Brain microvascular endothelial cell (primary cell): ENCODE results near the gene DLG2.

Experiments used
- DNase-seq: peaks from one replicate; pipeline ENCODE4 v3.0.0-alpha.2; 2020
- H3K27ac ChIP-seq: fragments of 250-450 bp; sonication (Bioruptor Pico); 2 replicates; pipeline ENCODE4 v1.5.1; 2020; ENCODE audit warnings: mild to moderate bottlenecking, moderate library complexity
- H3K27me3 ChIP-seq: fragments of 250-450 bp; sonication (Bioruptor Pico); replicated peaks from 2 replicates; pipeline ENCODE4 v1.5.1; 2020; ENCODE audit warnings: mild to moderate bottlenecking
- H3K36me3 ChIP-seq: fragments of 250-450 bp; sonication (Bioruptor Pico); replicated peaks from 2 replicates; pipeline ENCODE4 v1.5.1; 2020; ENCODE audit warnings: mild to moderate bottlenecking
- H3K4me3 ChIP-seq: 2 replicates; pipeline ENCODE4 v1.5.1; 2011; ENCODE audit warnings: low read depth, mild to moderate bottlenecking, control low read depth, low read length, moderate library complexity
- CTCF ChIP-seq: IDR thresholded peaks from 2 replicates; pipeline ENCODE4 v1.5.1; 2011; ENCODE audit warnings: low read depth, mild to moderate bottlenecking, moderate library complexity, low read length, control low read depth, inconsistent platforms; ENCODE audit errors: missing control alignments
- in situ Hi-C: cut with HindIII; loops from 2 replicates; pipeline ENCODE4 v1.10.0; 2017; ENCODE audit warnings: low sequenced_read_pairs, low pct_ligation_motif_present

Gene DLG2

GRCh38 chr11:84950569-84951270 is 676.4 kb downstream of the DLG2 start:
- no peak for DNase-seq
- in situ Hi-C loops: no loop called here

GRCh38 chr11:84947970-84948580 is 679.1 kb downstream of the DLG2 start:
- Histone ChIP-seq H3K27ac (no peak overlapping the region), H3K4me3 (no peak overlapping the region), H3K27me3 (no peaks in the 10 kb centered on the region), H3K36me3 (no peaks in the 10 kb centered on the region)
- TF ChIP-seq CTCF: no peak
- DNase-seq: no peak
- in situ Hi-C loops: no loop called here

More at GRCh38 chr11:84950569-84951270, 676.4 kb downstream of the DLG2 start:
- Histone ChIP-seq H3K27ac (no peak overlapping the region), H3K36me3 (no peaks in the 10 kb centered on the region), H3K4me3 (no peak overlapping the region), H3K27me3 (no peaks in the 10 kb centered on the region)
- TF ChIP-seq CTCF: no peak

GRCh38 chr11:84947070-84947469 is 680.1 kb downstream of the DLG2 start:
- no peak for TF ChIP-seq CTCF
- in situ Hi-C loops: no loop called here
- no peaks in the 10 kb centered on the region for H3K27me3 ChIP-seq

GRCh38 chr11:84930863-84931262 is 696.3 kb downstream of the DLG2 start:
- Histone ChIP-seq H3K27me3 (no peaks in the 10 kb centered on the region), H3K4me3 (no peak overlapping the region), H3K27ac (no peak overlapping the region), H3K36me3 (no peaks in the 10 kb centered on the region)
- no peak for DNase-seq
- TF ChIP-seq CTCF: no peak
- in situ Hi-C loops: no loop called here

More at GRCh38 chr11:84947070-84947469, 680.1 kb downstream of the DLG2 start:
- Histone ChIP-seq H3K27ac (no peak overlapping the region), H3K36me3 (no peaks in the 10 kb centered on the region), H3K4me3 (no peak overlapping the region)
- DNase-seq: no peak

- no peak for DNase-seq
- no peaks in the 10 kb centered on the region for H3K36me3 ChIP-seq
- TF ChIP-seq CTCF: no peak
- H3K27ac ChIP-seq: no peak overlapping the region
- no peak overlapping the region for H3K4me3 ChIP-seq
- in situ Hi-C loops: no loop called here
- no peaks in the 10 kb centered on the region for H3K27me3 ChIP-seq
These were observed 697.4 kb downstream of the DLG2 start for GRCh38 chr11:84929738-84930137.
